Activated CD4-positive, CD25-positive, alpha-beta regulatory T cell (primary cell): ENCODE data around the gene MAPKAP1.

Source experiments
- DNase-seq, 4 experiments: peaks; one replicate each; lab custom pipeline; 2025; lab: John Stamatoyannopoulos, UW

Gene MAPKAP1

DNA sequence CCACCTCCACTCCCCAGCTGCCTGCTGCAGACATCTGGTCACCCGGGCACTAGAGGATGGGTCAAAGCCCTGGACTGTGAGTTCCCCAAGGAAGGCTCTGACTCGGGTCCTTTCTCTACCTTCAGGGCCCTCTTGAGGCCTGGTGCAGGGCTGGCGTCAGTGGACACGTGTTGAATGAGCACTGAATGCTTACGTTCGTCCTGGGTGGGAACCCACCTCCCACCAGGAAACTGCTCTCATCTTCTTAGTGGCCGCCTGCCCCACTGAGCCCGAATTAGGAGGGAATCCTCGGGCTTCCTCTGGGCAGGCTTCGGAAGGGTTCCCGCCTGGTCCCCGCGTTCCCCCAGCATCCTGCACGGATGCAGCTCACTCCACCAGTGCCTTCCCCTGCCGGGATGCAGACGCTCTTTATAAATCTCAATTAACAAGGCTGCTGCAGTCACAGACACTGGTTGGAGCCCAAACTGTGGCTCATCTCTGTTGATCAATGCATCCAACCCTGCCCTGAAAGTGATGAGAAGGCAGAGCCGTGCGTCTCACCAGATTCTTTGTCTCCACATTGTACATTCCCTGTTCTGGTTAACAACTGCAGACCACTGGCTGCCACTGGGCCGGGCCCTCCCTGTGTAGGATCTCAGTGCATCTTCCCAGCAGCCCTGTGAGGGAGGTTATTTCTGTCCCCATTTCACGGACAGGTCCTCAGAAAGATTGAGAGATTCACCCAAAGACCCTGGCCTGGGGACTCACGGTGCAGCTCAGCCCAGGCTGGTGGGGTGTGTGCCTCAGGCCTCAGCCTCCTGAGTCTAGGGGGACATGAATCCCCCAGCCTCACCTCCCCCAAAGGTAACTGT, 276.6 kb downstream of the MAPKAP1 start:
- DNase-seq: no peak

DNA sequence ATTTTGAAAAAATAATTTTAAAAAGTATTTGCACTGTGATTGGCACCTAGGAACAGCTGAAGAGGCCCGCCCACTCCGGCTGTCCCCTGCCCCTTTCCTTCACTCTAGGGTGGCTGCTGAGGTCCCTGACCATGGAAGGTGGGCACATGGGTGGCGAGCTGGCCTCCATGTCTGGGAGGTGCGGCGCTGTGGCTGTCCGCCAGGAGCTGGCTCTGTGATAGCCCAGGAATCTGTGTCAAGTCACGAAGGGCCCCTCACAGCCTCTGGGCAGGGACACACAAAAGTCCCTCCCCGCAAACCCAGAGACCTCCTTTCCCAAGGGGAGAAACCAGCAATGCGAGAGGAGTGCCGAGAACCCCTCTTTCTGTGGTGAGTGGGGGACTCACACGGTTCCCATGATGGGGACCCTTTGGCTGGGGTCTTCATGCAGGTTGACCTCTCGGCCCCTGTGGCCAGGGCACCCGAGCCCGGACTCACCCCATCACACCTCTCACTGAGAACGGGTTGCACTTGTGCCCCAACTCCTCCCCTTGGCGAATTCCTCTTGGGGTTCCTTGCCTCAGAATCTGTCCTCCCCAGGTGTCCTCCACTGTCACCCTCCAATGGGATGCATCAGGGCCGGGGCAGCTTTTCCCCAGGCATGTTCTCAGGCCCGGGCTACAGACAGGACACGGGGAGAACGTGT, 277.4 kb downstream of the MAPKAP1 start:
- DNase-seq: no peak

DNA sequence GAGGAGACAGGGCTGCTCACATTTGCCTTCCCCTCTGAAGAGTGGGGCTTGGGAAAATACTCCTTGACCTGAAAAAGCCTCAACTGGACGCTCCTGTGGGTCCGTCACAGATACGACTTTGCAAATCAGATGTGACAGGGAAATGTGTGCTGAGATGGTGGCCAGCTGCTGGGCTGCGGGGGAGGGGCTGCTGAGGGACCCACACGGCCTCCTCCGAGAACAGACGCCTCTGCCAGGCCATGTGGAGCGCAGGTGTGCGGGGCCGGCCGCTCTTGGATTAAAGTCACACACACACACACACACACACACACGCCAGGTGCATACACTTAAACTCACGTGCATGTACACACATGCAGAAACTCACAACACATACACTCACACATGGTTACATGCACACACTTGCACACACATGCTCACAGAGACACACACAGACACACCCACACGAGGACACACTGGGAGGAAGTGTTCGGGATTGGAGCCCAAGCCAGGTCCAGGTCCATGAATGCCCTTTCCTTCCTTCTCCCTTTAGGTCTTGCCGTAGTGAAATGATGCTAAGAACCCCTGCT, 278.0 kb downstream of the MAPKAP1 start:
- no peak for DNase-seq

DNA sequence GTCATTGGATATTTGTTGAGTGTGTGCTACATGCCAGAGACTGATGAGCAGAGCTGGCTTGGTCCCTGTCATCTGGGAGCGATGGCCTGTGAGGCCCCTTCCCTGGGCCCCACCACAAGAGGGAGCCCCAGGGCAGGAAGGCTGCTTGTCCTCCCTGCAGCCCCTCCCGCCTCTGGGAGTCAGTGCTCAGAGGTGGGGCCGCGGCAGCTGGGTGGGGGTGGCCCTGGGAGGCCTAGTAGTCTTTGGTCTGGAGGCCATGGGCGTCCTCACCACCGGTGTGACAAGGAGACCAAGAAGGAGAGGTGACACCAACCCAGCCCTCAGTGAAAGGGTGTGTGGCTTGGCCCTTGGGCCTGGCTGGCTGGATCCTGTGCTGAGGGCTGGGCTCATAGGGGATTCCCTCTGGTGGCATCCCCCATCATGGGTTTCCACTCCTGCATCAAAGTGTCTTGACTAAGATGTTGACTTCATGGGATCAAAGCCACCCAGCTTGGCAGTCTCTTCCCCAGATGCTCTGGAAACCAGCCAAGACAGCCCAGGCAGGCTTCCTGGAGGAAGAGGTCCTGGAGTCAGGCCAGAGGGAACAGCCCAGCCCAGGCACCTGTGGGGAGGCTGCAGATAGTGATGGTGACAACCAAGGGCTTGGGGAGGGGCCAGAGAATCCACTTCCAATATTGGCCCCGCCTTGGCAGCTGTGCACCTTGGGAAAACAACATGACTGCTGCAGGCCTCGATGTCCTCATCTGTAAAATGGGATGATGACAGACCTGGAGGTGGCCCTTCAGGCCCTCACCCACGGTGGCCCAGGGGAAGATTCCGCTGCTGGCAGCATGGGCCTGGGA, 278.7 kb downstream of the MAPKAP1 start:
- DNase-seq: no peak

DNA sequence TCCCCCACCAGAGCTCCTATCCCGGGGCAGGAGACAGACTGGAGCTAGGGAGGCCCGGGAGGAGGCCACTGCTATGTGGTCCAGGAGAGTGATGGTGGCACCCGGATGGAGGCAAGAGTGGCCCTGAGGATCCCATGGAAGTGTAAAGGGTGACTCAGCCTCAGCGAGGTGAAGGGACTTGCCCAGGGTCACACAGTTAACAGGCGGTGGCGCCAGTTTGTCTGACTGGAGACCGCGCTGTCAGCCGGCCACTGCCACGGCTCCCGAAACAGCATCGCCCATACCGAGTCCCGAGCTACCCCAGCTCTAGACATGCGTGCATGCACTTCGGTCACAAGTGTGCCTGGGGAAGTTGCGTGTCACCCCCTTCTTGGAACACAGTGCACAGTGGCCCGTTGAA, 279.5 kb downstream of the MAPKAP1 start:
- no peak for DNase-seq

DNA sequence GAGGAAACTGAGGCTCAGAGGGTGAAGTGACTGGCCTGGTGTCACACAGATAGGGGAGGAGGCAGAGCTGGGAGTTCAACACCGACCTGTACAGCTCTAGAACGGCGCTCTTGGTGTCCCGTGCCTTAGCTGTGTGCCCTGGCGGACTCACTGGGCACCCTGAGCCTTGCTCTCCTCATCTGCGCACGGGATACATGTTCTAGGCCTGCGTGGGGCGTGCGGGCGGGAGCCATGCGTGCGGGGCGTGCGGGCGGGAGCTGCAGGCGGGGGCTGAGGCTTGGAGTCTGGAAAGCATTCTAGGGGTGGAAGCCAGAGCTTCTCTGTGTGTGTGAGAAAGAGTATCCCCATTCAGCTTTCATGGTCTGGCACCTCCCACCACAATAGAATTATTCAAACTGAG, 280.1 kb downstream of the MAPKAP1 start:
- DNase-seq: no peak

DNA sequence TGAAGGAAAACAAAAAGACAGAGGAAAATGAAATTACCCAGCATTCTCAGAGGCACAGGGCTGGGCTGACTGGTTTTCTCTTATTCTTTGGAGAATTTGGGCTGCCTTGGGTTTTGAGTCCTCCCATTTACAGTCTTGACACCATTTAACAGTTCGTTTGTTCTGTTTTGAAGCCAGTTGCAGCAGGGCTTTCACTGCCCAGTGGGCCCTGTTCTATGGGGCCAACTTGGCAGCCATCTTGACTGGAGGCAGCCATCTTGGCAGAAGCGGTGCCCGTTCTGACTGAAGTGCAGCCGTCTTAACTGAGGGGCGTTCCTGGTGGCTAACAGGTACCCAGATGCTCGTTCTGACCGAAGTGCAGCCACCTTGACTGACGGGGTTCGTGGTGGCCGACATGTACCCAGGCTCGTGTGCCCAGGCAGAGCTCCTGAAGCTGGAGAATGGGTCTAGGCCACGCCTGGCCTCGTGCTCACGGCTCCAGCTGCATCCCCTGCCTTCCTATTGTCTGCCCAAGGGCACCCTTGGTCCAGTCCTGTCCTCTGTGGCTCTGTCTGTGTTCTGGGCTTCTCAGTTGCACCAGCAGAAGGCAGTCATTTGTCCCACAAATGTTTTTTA, 281.0 kb downstream of the MAPKAP1 start:
- DNase-seq: no peak

DNA sequence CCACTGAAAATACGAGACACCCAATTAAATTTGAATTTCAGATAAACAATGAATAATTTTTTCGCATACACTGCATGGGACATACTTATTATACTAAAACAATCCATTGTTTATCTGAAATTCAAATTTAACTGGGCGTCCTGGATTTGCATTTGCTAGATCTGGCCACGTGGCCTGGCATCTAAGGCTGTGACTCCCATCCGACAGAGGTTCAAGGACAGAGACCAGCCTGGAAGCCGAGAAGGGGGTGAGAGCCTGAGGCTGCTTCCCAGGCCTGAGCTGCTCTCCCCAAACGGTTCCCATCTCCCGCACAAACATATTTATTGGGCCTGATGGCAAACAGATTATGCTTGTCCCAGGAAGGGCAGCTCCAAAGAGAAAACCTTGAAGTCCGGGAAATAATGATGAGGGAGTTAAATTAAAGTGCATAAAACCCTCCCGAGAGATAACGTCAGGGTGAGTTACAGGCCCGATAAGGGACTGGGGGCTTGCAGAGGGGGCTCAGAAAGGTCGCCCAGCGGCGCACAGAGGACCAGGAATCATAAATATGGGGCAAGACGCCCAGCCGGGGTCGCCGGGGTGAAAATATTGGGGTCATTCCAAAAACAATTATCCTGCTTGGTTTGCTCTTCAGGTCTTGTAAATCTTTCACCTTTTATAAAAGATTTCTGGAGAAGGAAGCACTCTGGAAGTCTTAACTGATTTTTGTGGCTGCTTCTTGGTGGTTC, 281.7 kb downstream of the MAPKAP1 start:
- no peak for DNase-seq

DNA sequence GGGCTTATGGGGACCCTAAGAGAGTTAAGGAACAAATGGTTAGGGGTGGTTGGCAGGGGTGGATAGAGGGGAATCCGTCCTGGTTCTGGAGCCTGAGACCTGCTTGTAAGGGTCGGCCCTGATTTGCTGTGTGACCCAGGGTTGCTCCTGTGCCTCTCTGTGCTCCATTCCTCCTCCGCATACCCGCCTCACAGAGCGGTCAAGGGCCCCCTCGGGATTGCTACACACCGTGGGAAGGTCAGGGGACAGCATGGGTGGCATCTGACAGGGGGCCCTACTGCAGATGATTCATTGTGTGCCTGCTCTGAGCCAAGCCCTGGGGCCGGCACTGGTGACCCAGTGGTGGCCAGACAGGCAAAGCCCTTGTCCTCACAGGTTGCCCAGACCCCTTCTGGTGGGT, 283.0 kb downstream of the MAPKAP1 start:
- no peak for DNase-seq

DNA sequence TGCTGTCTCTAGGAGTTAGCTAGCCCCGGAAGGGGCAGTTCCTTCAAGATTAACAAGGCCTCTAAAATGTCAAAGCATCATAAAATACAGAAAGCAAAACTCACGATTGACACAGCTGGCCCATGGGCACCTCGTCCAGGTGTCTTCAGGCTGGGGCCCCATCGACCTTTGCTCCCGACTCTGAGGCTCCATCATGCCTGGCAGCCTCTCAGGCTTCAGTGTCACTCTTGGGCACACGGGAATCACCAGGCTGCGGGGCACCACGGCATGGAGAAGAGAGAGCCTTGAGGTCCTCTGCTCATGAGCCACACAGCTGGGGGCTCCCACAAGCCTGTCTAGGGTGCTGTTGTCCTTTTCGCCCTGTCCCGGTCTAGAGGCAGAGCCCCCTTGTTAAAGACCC, 284.2 kb downstream of the MAPKAP1 start:
- DNase-seq: no peak

DNA sequence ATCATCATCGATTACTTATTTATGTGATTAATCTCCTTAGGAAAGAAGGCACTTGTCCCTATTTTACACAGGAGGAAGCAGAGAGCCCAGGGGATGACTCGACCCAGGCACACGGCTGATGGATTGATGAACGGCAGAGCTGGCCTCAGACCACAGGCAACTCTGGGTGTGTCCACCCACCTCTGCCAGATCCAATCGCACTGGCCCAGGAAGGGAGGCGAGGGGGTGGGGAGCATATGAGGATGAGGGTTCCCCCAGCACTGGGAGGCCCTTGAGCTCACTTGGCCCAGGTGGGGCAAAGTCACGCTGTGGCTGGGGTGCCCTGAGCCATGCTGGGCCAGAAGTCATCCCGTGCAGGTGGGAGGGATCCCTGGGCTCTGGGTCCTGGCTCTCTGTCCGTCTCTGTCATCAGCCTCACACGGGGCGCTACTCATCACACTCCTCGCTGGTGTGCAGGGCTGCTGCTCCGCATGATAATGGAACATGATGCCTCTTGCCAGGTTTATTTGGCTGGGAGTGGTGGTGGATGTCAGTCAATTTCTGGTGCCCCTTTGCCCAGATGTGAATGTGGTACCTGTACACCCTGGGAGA, 285.3 kb downstream of the MAPKAP1 start:
- DNase-seq: no peak

DNA sequence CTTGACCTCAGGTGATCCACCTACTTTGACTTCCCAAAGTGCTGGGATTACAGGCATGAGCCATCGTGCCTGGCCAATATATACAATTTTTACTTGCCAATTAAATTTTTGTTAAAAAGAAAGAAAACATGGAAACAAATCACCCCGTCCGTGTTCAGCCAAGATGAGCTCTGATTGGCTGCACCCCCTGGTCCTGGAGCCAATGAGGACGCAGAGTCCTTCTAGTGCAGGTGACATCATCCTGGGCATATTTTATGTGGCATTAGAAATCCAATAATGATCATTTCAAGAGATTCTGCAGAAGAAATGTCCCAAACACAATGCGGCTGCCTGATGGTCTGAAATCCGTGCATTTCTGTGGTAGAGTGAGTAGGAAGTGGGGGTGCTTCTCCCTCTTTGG, 285.8 kb downstream of the MAPKAP1 start:
- no peak for DNase-seq

DNA sequence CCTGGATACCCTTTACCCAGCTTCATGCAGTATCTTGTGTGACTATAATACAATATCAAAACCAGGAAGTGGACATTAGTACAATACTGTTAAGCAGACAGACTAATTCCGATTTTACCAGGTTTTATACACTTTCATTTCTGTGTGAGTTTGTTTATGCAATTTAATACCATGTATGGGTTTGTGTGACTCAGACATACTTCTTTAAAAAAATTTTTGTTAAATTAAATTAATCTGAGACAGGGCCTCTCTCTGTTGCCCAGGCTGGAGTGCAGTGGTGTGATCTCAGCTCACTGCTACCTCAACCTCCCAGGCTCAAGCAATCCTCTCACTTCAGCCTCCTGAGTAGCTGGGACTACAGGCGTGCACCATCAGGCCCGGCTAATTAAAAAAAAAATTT, 288.6 kb downstream of the MAPKAP1 start:
- no peak for DNase-seq

DNA sequence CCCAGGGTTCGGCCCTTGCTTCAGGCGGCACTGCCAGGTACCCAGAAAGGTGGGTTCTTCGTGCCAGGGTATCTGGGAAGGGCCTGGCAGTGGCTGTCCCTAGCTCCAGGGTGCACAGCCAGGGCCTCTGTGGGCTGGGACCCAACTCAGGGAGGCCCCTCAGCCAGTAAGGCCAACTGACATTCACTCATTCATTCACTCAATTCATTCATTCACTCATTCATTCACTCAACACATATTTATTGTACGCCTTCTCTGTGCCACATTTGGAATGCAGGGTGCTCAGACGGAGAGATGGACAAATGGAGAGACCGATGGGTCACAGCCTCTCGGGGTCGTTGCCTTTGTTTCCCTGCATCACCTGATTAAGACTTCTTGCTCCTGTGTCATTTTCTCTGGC, 290.5 kb downstream of the MAPKAP1 start:
- no peak for DNase-seq

DNA sequence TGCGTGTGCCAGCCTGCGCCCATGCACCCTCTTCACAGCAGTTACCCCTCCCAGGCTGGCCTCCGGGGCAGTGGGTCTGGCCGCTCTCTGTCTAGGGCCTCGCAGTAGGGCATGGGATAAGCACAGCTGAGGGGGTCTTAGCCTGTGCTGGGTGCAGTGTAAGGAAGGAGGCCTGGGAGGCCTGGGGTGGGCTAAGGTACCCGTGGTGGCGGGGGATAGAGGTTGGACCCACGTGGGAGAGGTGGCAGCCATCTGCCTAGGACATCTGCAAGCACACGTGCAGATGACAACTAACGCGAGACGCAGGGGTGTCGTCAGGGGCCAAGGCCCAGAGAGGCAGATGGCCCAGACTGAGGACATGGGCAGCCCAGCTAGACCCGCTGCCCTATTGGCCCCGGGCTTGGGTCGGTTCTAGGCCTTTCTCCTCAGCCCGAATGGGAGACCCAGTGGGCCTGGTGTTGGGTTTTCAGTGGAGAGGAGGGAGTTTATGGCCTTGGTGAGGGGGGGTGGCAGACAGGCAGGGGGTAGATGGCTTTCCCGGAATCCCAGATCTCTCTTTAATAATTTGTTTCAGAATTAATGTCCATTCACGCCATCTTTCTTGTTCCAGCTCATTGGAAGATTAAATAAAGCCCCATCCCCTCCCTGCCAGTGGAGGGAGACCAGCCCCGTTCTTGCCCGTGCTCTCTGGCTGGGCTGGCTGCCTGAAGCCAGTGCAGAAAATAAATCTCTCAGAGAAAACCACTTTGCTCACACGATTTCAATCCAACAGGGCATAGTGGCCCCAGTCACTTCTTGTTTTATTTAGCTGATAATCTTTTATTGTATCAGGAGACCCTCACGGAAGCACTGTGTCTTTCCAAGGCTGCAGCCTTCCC, 291.2 kb downstream of the MAPKAP1 start:
- DNase-seq: no peak

DNA sequence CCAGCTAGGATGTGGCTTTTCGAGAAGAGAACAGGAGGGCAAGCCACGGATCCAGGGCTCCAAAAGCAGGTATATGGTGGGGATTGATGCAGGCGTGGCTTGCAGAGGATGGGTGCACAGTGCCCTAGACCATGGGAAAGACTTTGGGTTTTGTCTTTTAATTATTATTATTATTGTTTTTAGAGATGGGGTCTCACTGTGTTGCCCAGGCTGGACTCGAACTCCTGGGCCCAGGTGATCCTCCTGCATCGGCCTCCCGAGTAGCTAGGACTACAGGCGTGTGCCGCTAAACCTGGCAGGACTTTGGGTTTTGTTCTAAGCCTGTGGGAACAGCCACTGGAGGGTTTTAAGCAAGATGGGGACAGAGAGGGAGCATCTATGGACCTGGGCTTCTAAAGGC, 293.4 kb downstream of the MAPKAP1 start:
- no peak for DNase-seq

DNA sequence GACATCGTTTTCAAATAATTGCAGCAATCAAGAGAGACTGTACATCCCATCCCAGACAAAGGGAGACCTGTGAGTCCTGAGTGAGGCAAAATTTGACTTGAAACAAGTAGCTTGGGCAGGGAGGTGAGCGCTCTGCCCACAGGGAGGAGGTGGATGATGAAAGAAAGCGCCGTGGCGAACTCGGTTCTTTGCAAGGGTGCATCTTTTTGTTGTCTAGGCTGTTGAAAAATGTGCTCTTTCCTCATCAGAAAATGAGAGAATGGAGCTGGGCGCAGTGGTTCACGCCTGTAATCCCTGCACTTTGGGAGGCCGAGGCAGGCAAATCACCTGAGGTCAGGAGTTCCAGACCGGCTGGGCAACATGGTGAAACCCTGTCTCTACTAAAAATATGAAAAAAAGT, 294.8 kb downstream of the MAPKAP1 start:
- no peak for DNase-seq

DNA sequence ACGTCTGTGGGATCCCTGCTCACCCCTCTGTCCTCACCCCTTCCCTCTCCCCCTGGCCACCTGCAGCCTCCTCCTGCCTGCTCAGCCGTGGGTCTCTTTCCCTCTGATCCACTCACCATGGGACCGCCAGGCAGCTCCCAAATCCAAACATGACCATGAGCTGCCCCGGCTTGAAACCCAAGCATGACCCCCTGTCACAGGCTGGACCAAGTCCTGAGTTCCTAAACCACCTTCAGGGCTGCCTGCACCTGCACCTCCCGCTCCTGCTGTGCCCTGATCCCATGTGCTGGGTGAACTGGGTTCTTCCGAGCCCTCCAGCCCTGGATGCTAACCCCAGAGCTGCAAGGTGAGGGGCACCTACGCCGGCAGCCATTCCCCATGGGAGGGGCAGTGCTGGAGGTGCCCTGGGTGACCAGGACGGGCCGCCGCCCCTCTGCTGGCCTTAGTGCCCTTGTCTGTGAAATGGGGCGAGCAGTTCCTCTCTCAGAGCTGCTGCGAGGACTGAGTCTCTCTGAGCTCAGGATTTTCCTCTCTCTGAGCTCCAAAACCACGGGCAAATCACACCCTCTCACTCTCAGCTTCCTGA, 295.7 kb downstream of the MAPKAP1 start:
- DNase-seq: no peak

DNA sequence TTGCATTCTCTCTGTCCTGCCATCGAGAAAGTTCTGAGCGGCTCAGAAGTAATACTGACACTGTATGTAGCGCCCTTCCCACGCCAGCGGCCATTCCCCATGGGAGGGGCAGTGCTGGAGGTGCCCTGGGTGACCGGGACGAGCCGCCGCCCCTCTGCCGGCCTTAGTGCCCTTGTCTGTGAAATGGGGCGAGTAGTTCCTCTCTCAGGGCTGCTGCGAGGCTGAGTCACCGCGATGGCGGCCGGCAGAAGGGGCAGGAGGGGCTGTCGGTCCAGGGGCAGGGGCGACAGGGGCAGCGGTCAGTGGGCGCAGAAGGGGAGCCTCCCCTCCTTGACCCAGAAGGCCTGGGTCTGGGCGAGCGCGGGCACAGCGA, 296.5 kb downstream of the MAPKAP1 start:
- no peak for DNase-seq
